Measurements from ENCODE around the gene SATB2. TPM values are rescaled to one million over a fixed set of nuclear protein-coding genes. Genes with fewer than 3 reads are reported as not detected.
A peak's percentile ranks its signal among the peaks of the same experiment; 100 is the strongest.

Gene SATB2
- total and polyA plus RNA-seq, 2 experiments from 2014 or later, result 1.6 to 6.0 TPM

DNA sequence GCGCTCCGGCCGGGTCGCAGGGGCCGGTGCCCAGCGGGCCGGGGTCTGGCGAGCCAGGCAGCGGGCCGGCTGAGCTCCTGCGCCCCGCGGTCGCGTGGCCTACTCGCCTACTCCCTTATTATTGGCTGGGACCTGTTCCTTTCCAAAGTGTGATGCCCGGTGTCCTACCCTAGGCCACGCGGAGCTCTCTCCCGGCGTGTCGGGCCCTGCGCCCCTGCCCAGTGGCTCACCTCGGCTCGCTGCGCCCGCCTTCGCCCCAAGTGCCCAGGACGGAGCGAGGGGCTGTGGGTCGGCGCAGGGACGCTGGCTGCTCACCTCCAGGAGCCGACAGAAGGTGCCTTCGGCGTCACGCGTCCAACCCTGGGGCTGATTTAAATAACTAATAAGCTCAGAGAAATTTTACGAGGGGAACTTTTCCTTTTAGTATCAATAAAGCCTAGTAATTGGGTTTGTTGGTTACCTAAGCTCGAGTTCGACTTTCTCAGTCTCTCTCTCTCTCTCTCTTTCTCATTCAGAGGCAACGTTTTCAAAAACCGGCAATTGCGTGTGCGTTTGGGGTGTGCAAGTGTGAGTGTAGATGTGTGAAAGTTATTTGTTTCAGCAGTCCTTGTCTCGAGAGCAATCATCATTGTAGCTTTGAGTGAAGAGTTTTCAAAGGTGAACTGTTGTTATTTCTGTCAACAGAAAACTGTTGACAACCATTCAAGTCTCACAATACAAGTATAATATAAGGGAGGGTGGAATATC, 7.0 kb upstream of the SATB2 start (continued):
- TF ChIP-seq, protein P1, sequence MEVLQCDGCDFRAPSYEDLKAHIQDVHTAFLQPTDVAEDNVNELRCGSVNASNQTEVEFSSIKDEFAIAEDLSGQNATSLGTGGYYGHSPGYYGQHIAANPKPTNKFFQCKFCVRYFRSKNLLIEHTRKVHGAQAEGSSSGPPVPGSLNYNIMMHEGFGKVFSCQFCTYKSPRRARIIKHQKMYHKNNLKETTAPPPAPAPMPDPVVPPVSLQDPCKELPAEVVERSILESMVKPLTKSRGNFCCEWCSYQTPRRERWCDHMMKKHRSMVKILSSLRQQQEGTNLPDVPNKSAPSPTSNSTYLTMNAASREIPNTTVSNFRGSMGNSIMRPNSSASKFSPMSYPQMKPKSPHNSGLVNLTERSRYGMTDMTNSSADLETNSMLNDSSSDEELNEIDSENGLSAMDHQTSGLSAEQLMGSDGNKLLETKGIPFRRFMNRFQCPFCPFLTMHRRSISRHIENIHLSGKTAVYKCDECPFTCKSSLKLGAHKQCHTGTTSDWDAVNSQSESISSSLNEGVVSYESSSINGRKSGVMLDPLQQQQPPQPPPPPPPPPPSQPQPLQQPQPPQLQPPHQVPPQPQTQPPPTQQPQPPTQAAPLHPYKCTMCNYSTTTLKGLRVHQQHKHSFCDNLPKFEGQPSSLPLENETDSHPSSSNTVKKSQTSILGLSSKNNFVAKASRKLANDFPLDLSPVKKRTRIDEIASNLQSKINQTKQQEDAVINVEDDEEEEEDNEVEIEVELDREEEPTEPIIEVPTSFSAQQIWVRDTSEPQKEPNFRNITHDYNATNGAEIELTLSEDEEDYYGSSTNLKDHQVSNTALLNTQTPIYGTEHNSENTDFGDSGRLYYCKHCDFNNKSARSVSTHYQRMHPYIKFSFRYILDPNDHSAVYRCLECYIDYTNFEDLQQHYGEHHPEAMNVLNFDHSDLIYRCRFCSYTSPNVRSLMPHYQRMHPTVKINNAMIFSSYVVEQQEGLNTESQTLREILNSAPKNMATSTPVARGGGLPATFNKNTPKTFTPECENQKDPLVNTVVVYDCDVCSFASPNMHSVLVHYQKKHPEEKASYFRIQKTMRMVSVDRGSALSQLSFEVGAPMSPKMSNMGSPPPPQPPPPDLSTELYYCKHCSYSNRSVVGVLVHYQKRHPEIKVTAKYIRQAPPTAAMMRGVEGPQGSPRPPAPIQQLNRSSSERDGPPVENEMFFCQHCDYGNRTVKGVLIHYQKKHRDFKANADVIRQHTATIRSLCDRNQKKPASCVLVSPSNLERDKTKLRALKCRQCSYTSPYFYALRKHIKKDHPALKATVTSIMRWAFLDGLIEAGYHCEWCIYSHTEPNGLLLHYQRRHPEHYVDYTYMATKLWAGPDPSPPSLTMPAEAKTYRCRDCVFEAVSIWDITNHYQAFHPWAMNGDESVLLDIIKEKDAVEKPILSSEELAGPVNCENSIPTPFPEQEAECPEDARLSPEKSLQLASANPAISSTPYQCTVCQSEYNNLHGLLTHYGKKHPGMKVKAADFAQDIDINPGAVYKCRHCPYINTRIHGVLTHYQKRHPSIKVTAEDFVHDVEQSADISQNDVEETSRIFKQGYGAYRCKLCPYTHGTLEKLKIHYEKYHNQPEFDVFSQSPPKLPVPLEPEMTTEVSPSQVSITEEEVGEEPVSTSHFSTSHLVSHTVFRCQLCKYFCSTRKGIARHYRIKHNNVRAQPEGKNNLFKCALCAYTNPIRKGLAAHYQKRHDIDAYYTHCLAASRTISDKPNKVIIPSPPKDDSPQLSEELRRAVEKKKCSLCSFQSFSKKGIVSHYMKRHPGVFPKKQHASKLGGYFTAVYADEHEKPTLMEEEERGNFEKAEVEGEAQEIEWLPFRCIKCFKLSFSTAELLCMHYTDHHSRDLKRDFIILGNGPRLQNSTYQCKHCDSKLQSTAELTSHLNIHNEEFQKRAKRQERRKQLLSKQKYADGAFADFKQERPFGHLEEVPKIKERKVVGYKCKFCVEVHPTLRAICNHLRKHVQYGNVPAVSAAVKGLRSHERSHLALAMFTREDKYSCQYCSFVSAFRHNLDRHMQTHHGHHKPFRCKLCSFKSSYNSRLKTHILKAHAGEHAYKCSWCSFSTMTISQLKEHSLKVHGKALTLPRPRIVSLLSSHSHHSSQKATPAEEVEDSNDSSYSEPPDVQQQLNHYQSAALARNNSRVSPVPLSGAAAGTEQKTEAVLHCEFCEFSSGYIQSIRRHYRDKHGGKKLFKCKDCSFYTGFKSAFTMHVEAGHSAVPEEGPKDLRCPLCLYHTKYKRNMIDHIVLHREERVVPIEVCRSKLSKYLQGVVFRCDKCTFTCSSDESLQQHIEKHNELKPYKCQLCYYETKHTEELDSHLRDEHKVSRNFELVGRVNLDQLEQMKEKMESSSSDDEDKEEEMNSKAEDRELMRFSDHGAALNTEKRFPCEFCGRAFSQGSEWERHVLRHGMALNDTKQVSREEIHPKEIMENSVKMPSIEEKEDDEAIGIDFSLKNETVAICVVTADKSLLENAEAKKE (CRISPR knock-in tag; IDR thresholded peaks at IDR 0.05), result no peak
- TF ChIP-seq ZNF114 (CRISPR knock-in tag; IDR thresholded peaks at IDR 0.05), result no peak
- TF ChIP-seq, protein P2, sequence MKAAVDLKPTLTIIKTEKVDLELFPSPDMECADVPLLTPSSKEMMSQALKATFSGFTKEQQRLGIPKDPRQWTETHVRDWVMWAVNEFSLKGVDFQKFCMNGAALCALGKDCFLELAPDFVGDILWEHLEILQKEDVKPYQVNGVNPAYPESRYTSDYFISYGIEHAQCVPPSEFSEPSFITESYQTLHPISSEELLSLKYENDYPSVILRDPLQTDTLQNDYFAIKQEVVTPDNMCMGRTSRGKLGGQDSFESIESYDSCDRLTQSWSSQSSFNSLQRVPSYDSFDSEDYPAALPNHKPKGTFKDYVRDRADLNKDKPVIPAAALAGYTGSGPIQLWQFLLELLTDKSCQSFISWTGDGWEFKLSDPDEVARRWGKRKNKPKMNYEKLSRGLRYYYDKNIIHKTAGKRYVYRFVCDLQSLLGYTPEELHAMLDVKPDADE (IDR thresholded peaks at IDR 0.05), result no peak
- TF ChIP-seq CREB1 (CRISPR knock-in tag; IDR thresholded peaks at IDR 0.05; ENCODE audit: low read depth), result no peak

DNA sequence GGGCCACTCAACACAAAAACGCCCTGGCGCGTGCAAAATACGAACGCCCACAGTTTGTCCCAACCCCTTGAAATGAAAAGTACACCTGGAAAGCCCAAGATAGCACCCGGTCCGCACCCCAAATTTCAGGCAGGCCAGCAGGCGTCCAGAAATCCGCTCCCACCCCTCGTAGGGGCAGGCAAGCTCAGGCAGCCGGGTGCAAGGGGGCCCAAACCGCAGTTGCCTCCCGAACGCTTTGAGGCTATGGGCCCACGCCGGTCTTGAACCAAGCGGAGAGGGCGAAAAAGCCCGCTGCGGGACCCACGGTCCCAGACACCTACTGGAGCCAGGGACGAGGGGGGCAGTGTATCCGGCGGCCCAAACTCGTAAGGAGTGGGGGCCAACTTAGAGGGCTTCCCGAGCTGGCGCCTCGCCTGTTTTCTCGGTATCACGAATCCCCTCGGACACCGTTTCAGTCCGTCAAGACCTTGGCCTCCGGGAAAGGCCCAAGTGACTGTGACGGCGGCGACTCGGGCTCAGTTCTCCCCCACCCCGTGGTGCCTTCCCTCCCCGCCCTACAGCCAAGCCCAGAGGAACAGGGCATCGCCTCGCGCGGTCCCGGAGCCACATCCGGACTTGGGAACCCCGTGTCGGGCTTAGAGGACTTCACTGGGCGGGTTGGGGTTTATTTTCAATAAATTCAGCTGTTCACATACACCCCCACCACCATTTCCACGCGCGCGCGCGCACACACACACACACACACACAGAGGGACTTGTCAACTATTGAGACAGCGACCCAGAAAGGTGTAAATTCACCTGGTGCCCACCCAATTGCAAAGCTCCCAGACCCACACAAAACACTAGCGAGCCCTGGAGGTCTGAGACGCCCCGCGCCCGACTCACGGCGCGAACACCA, 6.2 kb upstream of the SATB2 start:
- Histone ChIP-seq H3F3A (replicated peaks; ENCODE audit: low read depth) (peaks cover 16% of the 10 kb centered on the region), H3K4me1 (ENCODE audit: insufficient read depth) (peaks cover 60% of the 10 kb centered on the region), H3K27ac (ENCODE audit: low read depth) (no peak overlapping the region), H3K4me3 (peak overlapping the region; percentile 72), H3K36me3 (ENCODE audit: insufficient read depth) (no peaks in the 10 kb centered on the region), H3K4me2 (peak overlapping the region; percentile 96), H2AFZ (peak overlapping the region; percentile 91), H3K79me2 (replicated peaks; ENCODE audit: insufficient read depth) (no peaks in the 10 kb centered on the region), H4K20me1 (replicated peaks; ENCODE audit: insufficient read depth) (no peaks in the 10 kb centered on the region; the same call in 1 of the 2 replicates), H3K27me3 (ENCODE audit: insufficient read depth) (peaks cover 95% of the 10 kb centered on the region), H3K9me2 (ENCODE audit: insufficient read depth) (no peaks in the 10 kb centered on the region)
- Mint-ChIP-seq H3K4me1 (peaks cover 48% of the 10 kb centered on the region), H3K4me3 (peak overlapping the region; percentile 74), H3K36me3 (ENCODE audit: low read depth) (no peaks in the 10 kb centered on the region), H3K27ac (no peak overlapping the region), H3K27me3 (ENCODE audit: insufficient read depth, low read depth, poor library complexity) (peaks cover 96% of the 10 kb centered on the region), H3K9me3 (peaks cover 5% of the 10 kb centered on the region; the same call in 2 of the 3 replicates)
- DNase-seq (ENCODE audit: low spot score) (peak; percentile 54), ATAC-seq (no peak)
- TF ChIP-seq, protein P3, sequence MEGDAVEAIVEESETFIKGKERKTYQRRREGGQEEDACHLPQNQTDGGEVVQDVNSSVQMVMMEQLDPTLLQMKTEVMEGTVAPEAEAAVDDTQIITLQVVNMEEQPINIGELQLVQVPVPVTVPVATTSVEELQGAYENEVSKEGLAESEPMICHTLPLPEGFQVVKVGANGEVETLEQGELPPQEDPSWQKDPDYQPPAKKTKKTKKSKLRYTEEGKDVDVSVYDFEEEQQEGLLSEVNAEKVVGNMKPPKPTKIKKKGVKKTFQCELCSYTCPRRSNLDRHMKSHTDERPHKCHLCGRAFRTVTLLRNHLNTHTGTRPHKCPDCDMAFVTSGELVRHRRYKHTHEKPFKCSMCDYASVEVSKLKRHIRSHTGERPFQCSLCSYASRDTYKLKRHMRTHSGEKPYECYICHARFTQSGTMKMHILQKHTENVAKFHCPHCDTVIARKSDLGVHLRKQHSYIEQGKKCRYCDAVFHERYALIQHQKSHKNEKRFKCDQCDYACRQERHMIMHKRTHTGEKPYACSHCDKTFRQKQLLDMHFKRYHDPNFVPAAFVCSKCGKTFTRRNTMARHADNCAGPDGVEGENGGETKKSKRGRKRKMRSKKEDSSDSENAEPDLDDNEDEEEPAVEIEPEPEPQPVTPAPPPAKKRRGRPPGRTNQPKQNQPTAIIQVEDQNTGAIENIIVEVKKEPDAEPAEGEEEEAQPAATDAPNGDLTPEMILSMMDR (conservative IDR thresholded peaks at IDR 0.05; ENCODE audit: low read depth in 2 of 2), result no peak; a peak in 1 of 4 replicates
- TF ChIP-seq JUNB (IDR thresholded peaks at IDR 0.05; ENCODE audit: unreplicated experiment), result no peak
- TF ChIP-seq ZNF331 (CRISPR knock-in tag; IDR thresholded peaks at IDR 0.05; ENCODE audit: low read depth), result no peak
- peak; percentile 62 for TF ChIP-seq EZH2 (IDR thresholded peaks at IDR 0.05; ENCODE audit: low read depth, unreplicated experiment)
- TF ChIP-seq CREB1 (CRISPR knock-in tag; IDR thresholded peaks at IDR 0.05; ENCODE audit: low read depth), result no peak
- TF ChIP-seq STAT1 (IDR thresholded peaks at IDR 0.05; ENCODE audit: unreplicated experiment), result no peak
- TF ChIP-seq ZNF114 (CRISPR knock-in tag; IDR thresholded peaks at IDR 0.05), result no peak
